Retinal pigment epithelial cell (primary cell): ENCODE measurements around the gene DUT.

Experiments
- DNase-seq: peaks from one replicate; pipeline ENCODE4 v3.0.0-alpha.2; 2010; ENCODE audit warnings: low read depth
- H3K4me3 ChIP-seq: 2 replicates; pipeline ENCODE4 v1.5.1; 2011; ENCODE audit warnings: mild to moderate bottlenecking, low read length, control low read depth, moderate library complexity
- TF ChIP-seq, protein P1 (sequence below): conservative IDR thresholded peaks from 2 replicates; pipeline ENCODE4 v1.5.1; 2011; ENCODE audit warnings: low read depth, low read length, control low read depth, inconsistent platforms

Gene DUT

GRCh38 chr15:48336940-48337339 lies 5.7 kb downstream of the DUT start:
- TF ChIP-seq, protein P1, sequence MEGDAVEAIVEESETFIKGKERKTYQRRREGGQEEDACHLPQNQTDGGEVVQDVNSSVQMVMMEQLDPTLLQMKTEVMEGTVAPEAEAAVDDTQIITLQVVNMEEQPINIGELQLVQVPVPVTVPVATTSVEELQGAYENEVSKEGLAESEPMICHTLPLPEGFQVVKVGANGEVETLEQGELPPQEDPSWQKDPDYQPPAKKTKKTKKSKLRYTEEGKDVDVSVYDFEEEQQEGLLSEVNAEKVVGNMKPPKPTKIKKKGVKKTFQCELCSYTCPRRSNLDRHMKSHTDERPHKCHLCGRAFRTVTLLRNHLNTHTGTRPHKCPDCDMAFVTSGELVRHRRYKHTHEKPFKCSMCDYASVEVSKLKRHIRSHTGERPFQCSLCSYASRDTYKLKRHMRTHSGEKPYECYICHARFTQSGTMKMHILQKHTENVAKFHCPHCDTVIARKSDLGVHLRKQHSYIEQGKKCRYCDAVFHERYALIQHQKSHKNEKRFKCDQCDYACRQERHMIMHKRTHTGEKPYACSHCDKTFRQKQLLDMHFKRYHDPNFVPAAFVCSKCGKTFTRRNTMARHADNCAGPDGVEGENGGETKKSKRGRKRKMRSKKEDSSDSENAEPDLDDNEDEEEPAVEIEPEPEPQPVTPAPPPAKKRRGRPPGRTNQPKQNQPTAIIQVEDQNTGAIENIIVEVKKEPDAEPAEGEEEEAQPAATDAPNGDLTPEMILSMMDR = peak; percentile 44
- DNase-seq = no peak
- H3K4me3 ChIP-seq = no peak overlapping the region

- H3K4me3 ChIP-seq = no peak overlapping the region
- DNase-seq = no peak
- TF ChIP-seq, protein P1 = no peak
Observed at GRCh38 chr15:48337607-48338006, 6.4 kb downstream of the DUT start.

- TF ChIP-seq, protein P1 = no peak
- no peak for DNase-seq
- H3K4me3 ChIP-seq = no peak overlapping the region
Observed at GRCh38 chr15:48340111-48340510, 8.9 kb downstream of the DUT start.

- no peak overlapping the region for H3K4me3 ChIP-seq
- TF ChIP-seq, protein P1 = no peak
- DNase-seq = no peak
Observed at GRCh38 chr15:48343865-48344264, 12.6 kb downstream of the DUT start.

DNA sequence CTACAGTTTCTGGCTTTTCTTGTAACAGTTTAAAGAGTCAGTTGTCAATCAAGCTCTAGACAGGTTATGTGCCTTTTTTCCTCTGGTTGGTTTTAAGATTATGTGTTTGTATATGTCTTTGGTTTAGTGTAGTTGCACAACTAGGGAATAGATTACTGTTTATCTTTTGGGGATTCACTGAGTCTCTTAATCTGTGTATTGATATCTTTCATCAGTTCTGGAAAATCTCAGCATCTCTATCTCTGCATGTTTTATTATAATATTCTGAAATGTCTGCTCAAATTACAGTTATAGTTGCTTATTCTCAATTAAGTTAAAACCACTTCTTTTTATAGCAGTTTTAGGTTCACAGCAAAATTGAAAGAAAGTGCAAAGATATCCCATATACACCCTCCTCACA lies 14.3 kb downstream of the DUT start:
- no peak for DNase-seq
- H3K4me3 ChIP-seq = no peak overlapping the region
- TF ChIP-seq, protein P1 = no peak

- TF ChIP-seq, protein P1 = peak; percentile 84
- no peak for DNase-seq
- H3K4me3 ChIP-seq = no peak overlapping the region
Observed at GRCh38 chr15:48352474-48353072, 21.3 kb downstream of the DUT start.

- TF ChIP-seq, protein P1 = no peak
- H3K4me3 ChIP-seq = no peak overlapping the region
- no peak for DNase-seq
Observed at GRCh38 chr15:48354694-48355303, 23.6 kb downstream of the DUT start.
